Measurements from ENCODE around the gene PCSK2.

- TF ChIP-seq EZH2 (IDR thresholded peaks at IDR 0.05; ENCODE audit: borderline replicate concordance, low read depth, low read length, severe bottlenecking) (no peak), JUN (IDR thresholded peaks at IDR 0.05; ENCODE audit: borderline replicate concordance, insufficient read depth, insufficient read length, low read depth) (no peak), CTCF (IDR thresholded peaks at IDR 0.05; ENCODE audit: extremely low read depth in 1 of 2, insufficient read depth in 1 of 2, low read depth in 1 of 2, low read length in 2 of 2) (no peak), POLR2AphosphoS5 (IDR thresholded peaks at IDR 0.05; ENCODE audit: insufficient read depth, low read depth, low read length) (no peak)
Observed at GRCh38 chr20:17228624-17229061, 1.8 kb downstream of the PCSK2 start.

Data from endothelial cell of umbilical vein (primary cell).